HG02884 (cell line): ENCODE results near the gene PHACTR3.

Experiments
- ATAC-seq: cut with Tn5 transposase; IDR thresholded peaks from one replicate; pipeline ENCODE4 v1.9.1; 2021; ENCODE audit warnings: mild to moderate bottlenecking, moderate library complexity; ENCODE audit not compliant: unreplicated experiment

The PHACTR3 gene

GRCh38 chr20:59573837-59574236 is 30.5 kb upstream of the PHACTR3 start:
- no peak for ATAC-seq

GRCh38 chr20:59574308-59574707 is 30.0 kb upstream of the PHACTR3 start:
- no peak for ATAC-seq

DNA sequence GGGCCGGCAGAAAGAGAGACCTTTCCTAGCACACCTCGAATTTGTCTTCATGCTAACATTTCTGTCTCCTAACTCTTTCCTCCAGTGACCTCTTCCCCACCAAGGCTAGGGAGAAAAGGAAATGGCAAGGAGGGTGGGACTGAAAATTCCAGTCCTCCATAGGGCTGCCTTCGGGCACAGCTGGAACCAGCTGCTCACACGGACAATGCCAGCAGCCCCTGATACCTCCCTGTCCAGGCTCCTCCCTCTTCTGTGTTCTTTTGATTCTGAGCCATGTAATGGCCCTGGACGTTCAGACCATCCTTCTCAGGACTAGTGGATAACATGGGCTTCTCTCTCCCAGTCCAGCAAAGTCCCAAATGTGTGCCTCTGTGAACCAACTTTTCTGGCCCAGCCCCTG is 29.1 kb upstream of the PHACTR3 start:
- ATAC-seq: no peak

- ATAC-seq: no peak
These were observed 28.7 kb upstream of the PHACTR3 start for GRCh38 chr20:59575653-59576052.

DNA sequence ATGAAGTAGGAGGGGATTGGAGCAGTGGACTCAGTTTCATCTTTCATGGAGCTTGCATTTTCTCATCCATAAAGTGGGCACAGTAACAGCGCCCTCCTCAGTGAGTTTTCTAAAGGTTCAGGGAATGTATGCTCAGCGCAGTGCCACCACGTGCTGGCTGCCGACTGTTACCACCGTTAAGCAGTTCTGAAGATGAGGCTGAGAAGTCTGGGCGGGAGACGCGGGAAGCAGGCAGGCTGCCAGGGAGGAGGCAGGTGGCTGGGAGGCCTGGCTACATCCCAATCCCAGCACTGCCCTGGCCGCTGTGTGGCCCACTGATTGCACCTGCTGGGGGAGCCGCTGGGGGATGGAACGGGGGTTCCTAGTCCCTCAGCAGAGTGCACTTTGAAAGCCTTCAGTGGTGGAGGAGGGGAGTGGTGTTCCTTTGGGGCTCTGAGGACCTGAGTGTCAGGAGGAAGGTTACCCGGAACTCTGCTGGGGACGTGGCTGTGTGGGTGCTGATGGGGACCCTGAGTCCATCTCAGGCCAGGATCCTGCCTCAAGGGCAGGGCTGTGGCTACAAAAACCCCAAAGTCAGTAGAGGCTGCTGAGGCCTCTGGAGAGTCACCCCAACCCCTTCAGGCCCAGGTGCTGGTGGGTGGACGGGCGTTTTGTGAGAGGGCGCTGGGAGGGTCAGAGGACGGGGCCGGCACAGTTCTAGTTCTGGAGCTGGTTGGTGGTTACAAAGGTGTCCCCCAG is 28.0 kb upstream of the PHACTR3 start:
- ATAC-seq: no peak

DNA sequence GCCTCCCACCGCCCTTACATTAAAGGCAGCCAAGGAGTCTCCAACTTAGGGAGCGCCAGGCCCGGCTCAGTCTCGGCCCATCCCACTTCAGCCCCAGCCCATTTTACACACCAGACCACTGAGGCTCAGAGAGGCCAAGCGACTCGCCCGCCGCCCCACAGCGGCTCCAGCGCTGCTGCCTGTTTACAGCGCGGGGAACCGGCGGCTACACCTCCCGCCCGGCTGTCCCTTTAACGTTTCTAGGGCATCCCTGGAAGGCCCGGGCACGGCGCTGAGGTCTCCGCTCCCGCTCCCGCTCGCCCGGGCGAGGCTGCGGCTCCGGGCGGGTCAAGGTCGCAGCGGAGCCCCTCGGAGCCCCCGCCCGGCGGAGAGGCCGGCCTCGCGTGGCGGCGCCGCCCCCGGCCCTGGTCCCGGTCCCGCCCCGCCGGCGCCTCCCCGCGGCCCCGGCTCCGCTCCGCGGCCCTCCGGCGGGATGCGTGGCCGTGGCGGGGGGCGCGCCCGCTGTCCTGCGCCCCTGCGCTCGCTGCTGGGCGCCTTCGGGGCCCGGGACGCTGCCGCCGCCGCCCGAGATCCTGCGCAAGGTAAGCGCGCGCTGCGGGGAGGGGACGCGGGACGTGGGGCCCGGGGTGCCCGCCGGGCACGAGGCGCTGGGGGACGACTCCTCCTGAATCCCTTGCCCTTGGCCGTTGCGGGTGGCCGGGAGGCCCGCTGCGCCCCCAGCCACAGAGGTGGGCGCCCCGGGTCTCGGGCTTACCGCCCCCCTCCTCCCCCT is 27.1 kb upstream of the PHACTR3 start:
- ATAC-seq: no peak

GRCh38 chr20:59577809-59578435 is 26.4 kb upstream of the PHACTR3 start:
- ATAC-seq: no peak

GRCh38 chr20:59578436-59579403 is 25.6 kb upstream of the PHACTR3 start:
- no peak for ATAC-seq

DNA sequence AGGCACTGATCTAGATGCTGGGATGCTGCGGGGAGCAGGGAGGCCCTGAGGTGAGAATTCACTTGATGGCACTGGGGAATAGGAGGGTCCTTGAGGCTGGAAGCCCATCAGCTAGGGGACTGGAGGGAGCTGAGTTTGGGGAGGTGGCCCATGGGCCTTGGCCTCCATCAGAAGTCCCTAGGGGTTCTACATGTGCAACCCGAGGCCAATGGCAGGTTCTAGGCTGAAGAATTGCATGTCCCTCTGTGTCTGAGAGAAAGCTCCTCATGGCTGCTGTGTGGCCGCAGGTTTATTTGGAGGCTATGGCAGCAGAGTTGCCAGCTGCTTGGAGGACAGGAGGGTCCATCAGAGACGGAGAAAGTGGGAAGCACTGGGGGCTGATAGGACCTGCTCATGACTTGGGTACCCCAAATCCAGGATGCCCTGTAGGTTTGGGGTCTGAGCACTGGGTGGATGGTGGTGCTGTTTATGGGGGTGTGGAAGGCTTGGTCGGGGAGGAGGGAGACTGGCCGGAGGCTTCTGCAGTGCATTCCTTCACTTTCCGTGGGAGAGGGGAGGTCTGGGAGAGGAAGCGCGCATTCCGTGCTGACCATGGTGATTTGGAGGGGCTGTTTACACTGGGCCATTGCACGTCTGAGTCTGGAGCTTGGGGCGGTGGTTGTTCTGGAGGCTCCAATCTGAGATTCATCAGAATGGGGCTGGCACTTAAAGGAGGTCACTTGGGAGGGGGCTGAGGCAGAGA is 24.8 kb upstream of the PHACTR3 start:
- ATAC-seq: no peak

GRCh38 chr20:59580146-59580946 is 24.0 kb upstream of the PHACTR3 start:
- no peak for ATAC-seq

GRCh38 chr20:59580991-59581401 is 23.3 kb upstream of the PHACTR3 start:
- ATAC-seq: no peak

- no peak for ATAC-seq
These were observed 22.2 kb upstream of the PHACTR3 start for GRCh38 chr20:59581993-59582679.

GRCh38 chr20:59583428-59584277 is 20.7 kb upstream of the PHACTR3 start:
- no peak for ATAC-seq

DNA sequence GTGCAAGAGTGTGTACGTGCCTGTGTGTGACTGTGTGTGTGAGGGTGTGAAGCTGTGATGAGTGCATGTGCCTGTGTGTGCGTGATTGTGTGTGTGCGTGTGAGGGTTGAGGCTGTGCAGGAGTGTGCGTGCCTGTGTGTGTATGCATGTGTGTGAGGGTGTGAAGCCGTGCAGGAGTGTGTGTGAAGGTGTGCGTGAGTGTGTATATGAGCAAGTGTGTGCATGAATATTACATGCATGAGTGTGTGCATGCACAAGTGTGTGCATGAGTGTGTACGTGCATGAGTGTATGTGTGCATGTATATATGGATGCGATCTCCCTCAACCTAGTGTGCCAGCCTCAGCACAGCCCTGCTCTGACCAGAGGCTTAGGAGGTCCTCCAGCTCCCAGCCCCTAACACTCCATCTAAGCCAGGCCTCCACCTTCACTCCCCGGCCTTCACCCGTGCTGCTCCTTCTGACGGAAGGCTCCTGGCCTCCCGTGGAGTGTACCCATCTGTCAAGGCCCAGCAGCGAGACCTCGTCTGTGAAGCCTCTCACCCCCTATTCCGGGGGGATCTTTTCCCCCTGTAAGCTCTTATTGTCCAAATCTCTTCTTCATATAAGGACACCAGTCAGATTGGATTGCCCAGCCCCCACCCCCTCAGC is 19.9 kb upstream of the PHACTR3 start:
- no peak for ATAC-seq

DNA sequence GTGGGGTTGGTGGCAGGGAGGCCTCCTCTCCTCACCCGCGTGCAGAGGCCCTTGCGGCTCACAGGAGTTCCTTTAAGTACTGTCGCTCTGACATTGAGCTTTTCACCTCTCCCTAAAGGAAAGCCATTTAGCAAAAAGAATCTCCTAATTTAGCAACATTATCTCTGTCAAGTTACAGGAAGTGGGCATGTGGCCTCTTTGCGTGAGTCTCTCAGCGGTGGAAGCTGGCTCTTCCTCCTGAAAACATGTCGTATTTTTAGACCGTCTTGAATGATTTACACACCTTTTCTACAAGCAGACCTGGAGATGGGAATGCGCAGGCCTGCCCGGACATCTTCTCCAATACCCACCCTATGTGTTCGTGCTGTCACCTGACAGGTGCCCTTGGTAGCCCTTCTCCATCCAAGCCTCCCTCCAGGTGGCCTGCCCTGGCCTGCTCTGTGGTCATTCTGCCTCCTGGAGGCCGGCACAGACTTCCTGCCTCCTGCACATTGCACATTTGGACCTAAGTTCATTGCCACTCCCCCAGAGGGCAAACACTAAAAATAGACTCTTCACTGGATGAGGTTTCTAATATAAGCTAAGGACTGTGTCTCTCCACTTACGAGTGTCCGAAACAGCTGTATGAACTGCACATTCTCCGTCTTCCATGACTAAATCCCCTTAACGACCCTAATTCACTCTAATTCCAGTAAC is 18.5 kb upstream of the PHACTR3 start:
- ATAC-seq: no peak

- ATAC-seq: no peak
These were observed 17.7 kb upstream of the PHACTR3 start for GRCh38 chr20:59586613-59587012.

- no peak for ATAC-seq
These were observed 16.8 kb upstream of the PHACTR3 start for GRCh38 chr20:59587570-59587969.
